Right ventricle myocardium superior (tissue), 1 donor: ENCODE measurements around the gene TP53TG5. TPM values are rescaled to one million over a fixed set of nuclear protein-coding genes. Genes with fewer than 3 reads are reported as not detected.

ENCODE experiments used
- ATAC-seq: fragments of 200-7000 bp; cut with Tn5 transposase; one replicate; pipeline ENCODE4 v1.9.1; 2020; ENCODE audit warnings: mild to moderate bottlenecking; ENCODE audit not compliant: poor library complexity
- DNase-seq: peaks from one replicate; pipeline ENCODE4 v3.0.0-alpha.2; 2020
- intact Hi-C: fragments of 100-400 bp; cut with DNase I; formaldehyde crosslinking; loops from one replicate; pipeline ENCODE4 v1.11.2; 2022
- microRNA-seq: library from miRNA; unstranded; fragments of <30 nt; microRNA quantifications from one replicate; pipeline ENCODE4 v1.2.0, GENCODE V29; 2020
- total RNA-seq: library from RNA; stranded (reverse); fragmentation: NEBNext Ultra II Directional; extraction: Animal tissue kit (Norgen Biotek cat#: 25700); gene quantifications from one replicate; pipeline ENCODE4 v1.2.1, GENCODE V29; 2021
- donor health status: DM: no; HTN: yes; CAD: no; lungs with severe emphysema.

Gene TP53TG5
- total RNA-seq, 1 donor from 2014 or later = 1.2 TPM

DNA sequence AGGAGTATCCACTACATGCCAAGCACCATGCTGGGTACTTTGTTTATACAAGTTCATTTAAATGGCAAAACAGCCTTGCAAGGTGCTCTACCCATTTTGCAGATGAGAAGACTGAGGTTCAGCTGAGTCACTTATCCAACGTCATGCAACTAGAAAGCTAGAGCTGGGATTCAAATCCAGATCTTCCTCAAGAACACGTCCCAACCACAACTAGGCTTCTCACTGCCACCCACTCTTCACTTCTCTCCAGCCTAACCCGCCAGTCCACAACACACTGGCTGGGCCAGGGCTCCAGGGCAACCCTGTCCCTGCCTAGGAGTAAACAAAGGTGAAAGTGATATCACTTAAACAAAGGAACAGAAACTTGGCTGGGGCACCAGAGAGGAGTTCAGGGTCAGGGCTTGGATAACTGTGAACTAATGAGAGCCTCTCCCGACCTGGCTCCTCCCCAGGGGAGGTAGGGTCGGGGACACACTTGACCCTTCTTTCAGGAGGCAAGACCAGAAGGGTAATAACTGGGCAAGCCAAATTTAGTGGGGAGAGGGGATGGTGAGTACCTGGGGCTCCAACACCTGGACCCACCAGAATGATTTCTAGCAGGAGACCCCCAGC lies 37.8 kb downstream of the TP53TG5 start:
- peak; percentile 51 for DNase-seq
- intact Hi-C loops = loop anchor here (2.0 kb wide), 1 partner anchor 18 kb away; no protein-coding TSS in a partner anchor
- peak; percentile 45 for ATAC-seq

DNA sequence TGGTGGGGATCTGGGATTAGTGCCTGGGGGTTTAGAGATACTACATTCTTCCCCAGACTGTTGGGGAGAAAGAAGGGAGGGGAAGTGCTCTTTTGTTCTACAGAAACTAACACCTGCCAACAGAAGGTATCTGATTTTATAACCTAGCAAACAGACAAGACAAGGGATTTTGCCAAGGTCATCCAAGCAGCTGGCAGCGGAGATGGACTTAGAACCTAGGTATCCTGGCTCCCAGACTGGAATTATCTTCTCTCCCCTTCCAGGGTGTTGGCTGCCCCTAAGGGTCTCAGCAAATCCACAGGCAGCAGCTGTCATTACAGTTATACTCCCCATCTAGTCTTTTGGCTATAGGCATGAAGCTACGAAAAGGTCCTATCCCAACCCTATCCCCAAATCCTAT lies 38.3 kb downstream of the TP53TG5 start:
- DNase-seq (no peak), ATAC-seq (no peak)
- intact Hi-C loops = loop anchor here (2.0 kb wide), 1 partner anchor 19 kb away; no protein-coding TSS in a partner anchor

DNA sequence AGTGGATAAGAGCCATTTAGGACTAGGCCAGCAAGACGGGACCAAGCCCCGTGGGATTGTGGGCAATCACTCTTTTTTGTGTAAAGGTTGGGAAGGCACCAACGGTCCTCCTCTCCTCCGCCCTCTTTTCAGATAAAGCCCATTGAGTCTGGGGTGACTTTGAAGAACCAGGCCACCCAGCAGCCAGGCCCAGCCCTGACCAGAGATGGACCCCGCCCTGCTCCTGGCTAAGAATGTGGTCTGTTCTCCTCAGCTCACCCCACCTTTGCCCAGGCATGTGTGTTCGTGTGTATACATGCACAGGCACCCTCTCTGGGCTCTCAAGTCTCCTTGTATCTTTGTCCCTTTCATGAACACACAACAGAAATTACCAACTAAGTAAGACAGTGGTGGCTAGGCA lies 39.0 kb downstream of the TP53TG5 start:
- DNase-seq = no peak
- ATAC-seq = no peak
- intact Hi-C loops = no loop called here

DNA sequence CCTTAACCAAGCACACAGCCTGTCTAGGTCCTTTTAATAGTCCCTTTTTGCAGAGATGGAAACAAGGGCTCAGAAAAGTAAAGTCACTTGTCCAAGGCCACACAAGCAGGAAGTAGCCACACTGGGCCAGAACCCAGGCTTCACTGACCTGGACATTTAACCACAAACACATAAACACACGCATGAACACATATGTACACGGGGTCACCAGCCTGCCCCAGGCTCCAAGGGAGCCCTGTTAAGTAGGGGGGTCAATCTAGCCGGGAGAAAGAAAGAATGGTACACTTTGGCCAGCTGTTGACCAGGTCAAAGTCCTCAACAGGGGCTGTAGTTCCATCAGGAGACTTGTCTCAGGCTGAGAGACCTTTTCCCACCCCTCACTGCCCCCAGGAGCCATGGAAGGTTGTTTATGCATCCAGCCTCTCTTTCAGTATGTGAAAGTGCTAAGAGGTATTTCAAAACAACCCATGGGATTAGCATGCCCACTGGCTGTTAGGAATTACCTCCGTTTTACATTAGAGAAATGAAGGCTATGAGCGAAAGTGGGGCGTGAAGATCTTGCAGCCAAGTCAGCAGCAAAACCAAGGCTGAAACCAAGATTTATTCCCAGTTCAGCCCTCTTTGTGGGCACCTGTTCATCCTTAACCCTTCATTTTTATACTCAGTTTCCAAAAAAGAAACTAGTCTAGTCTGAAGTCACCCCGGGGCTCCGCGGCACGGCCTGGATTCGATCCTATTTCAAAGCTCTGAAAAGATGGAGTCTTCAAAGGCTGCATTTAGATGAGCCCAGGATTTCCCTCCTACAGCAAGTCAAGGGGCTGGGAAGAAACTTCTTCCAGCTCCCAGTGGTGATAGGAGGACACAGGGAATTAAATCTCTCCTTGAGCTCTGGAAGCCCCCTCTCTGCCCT lies 39.7 kb downstream of the TP53TG5 start:
- ATAC-seq (no peak), DNase-seq (no peak)
- intact Hi-C loops = no loop called here

DNA sequence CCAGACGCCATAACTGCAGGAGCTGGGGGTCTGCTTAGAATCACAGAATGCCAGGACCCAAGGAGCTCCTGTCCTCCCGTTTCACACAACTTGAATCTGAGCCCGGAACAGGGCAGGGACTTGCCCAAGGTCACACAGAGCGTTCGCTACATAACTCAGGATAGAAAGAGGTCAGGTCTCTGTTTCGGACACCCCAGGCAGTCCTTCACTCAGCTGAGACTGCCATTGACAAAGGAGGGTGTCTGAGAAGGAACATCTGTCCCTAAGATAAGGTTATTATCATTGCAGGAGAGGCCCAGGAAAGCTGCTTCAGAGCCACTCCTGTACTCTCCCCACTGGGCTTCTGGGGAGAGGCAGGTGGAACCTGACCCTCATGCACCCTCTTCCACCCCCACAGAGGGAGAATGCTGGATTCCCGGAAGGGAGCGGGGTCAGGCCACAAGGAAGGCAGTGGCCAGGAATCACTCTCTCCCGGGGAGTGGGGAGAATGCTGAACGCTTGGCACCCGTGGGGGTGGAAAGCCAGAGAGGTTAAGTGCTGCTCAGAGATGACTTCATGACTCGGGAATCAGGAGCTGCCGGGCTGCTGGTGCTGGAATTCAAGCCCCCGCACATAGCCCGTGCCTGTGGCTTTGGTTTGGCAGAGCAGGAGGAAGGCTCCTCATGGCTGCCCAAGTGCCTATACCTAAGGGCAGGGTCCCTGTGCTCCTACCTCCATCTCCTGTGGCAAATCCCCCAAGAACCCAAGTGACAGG lies 40.6 kb downstream of the TP53TG5 start:
- DNase-seq (peak; percentile 70), ATAC-seq (peak; percentile 38)
- intact Hi-C loops = no loop called here

DNA sequence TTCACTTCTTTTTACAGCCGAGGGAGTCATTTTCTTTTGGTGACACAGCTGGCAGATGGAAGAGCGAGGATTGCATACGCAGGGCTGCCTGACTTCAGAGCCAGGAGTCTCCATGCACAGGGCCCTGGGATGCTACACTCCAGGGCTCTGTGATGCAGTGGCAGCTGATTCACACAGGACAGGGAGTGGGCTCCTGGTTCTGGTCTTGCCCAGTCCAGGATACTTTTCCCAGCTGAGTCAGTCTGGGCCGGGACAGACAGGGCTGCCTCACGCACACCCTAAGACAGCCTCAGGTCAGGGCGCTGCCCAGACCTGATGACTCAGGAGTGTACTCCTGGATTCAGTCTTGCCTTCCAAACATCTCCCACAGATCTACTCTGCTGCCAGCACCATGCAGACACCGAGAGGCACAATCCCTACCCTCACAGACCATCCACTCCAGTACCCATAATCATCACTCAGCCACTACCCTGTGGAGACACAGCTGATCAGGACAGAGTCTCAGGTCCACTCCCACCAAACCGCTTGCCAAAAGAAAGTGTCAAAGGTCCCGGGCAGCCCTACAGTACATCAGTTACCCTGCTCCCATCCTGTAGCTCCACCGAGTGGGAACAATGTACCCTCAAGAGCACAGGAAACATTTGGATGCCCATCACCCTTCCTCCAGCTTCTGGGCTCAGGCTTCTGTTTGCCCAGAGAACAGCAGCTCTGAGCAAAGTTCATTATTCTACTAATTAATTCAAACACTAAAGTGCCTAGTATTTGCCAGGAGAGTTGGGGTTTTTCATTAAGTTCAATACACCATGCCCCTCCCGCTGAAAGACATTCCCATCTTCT lies 41.4 kb downstream of the TP53TG5 start:
- intact Hi-C loops = no loop called here
- ATAC-seq = peak; percentile 18
- DNase-seq = no peak

DNA sequence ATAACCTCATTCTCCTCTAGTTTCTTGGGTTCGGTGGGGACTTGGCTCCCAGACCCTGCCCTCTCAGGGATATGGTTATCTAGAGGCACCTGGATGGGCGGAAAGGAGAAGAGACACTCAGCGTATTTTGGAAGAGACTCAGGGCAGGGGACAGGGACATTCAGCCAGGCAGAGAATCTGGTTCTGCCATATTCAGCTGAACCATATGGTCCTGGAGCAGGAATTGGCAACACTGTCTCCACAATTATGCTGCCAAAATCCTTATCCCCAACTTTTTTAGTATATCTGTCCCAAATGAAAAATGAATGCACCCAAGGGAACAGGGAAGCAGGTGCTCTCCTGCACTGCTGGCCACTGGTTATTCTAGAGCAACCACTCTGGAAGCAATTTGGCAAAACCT lies 47.6 kb downstream of the TP53TG5 start:
- ATAC-seq (no peak), DNase-seq (no peak)
- intact Hi-C loops = no loop called here

DNA sequence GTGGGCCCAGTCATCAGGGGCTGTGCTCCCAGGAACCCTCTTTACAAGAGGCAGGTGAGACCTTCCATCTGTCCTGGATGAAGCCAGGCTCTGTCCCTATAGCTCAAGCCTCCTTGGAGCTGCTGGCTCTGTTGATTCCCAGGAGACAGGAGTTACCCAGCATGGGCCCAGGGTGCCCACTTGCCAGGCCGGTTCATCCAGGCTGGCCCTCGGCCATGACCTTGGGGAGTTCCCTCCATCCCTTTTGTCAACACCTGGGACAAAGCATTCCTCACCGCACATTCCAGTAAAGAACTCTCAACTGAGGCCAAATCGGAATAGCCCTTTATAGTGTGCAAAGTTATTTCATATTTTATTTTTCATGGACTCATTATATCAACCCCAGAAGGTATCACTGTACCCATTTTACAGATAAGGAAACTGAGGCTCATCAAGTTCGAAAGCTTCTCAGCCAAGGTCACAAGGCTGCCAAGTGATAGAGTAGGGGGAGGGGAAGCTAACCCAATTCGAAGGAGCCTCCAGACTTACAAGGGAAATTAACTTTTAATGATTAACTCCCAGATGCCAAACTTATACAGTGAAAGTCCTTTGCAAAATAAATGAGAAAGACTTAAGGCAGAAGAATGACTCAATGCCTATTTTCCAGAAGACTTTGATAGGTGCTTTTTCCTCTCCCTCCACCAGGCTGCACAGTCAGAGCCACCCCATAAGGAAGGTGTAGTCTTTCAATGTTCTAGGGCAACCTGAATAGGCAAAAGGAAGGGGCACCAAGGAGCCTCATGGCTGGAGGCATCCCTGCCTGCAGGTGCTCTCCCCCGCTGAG lies 48.4 kb downstream of the TP53TG5 start:
- DNase-seq (no peak), ATAC-seq (no peak)
- intact Hi-C loops = loop anchor here (5.0 kb wide), 1 partner anchor 43 kb away; no protein-coding TSS in a partner anchor

DNA sequence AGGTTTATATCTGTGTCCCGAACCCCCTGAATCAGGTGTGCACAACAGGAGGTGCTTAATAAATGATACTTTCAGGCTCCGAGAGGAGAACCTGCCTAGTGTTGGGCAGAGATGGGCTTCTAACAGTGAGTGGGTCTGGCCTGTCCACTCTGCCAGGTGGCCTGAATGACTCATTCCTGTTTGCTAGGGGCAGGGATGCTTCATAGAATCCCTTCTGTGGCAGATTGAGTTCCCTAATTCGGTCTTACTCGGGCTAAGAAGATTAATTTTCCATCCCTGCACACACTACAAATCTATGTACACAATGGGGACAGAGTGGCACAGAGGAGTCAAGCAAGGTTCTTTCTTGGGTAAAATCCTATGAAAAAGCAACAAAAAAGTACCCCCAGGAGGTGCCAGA lies 49.7 kb downstream of the TP53TG5 start:
- intact Hi-C loops = loop anchor here (5.0 kb wide), 1 partner anchor 44 kb away; no protein-coding TSS in a partner anchor
- no peak for ATAC-seq
- no peak for DNase-seq

DNA sequence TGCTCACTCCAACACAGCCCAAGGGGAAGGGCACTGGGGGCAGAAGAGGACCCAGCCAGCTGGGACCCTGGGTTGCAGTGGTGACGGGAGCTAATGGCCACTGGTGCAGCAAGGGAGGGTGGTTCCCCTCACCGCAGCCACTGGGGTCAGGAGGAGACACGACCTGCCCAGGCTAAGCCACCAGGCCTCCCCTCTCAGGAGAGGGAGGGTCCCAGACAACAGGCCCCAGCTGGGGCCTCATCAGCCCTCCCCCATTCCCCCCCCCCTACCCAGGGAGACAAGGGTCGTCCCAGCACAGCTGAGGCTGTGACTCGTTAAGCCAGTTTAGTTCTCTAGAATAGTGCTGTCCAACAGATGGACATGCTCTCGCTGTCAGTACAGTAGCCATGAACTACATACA lies 52.8 kb downstream of the TP53TG5 start:
- DNase-seq (no peak), ATAC-seq (no peak)
- intact Hi-C loops = loop anchor here (5.0 kb wide), 1 partner anchor 47 kb away; no protein-coding TSS in a partner anchor

DNA sequence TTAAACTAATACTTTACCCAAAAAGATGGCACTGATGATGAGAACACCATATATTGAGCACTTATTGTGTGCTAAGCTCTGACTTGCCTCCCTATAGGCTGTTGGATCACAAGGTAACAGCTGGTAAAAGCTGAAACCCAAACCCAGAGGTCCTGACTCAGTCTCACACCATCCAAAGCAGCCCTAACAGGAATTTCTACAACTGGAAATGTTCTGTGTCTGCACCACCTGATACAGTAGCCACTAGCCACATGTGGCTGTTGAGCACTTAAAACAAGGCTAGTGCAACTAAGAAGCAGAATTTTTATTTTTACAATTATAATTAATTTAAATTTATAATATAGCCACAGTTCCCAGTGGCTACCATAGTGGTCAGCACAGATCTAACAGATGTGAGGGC lies 54.4 kb downstream of the TP53TG5 start:
- intact Hi-C loops = no loop called here
- no peak for DNase-seq
- no peak for ATAC-seq

DNA sequence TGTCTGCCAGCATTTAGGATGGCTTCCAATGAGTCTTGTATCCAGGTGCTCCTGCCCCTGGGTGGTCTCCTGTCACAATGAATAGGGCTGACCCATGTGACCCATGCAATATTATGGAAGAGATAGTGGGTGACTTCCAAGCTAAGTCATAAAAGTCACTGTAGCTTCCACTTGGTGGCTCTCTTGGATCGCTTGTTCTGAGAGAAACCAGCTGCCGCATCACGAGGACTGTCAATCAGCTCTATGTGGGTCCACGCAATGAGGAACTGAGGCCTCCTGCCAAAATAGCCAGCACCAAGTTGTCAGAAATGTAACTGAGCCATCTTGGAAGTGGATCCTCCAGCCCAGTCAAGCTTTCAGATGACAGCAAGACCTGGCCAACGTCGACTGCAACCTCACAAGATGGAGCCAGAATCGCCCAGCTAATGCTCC lies 55.2 kb downstream of the TP53TG5 start:
- DNase-seq = no peak
- intact Hi-C loops = no loop called here
- ATAC-seq = peak; percentile 83

Small RNAs within 50 kb of the gene (microRNA-seq; reads per million reads assigned to microRNA genes)
- gene MIR6812 = not detected

Other genes starting within 250 kb of the TP53TG5 start
- not detected for gene PI3, start 203.4 kb downstream of the TP53TG5 start, total RNA-seq
- gene SEMG1, start 171.3 kb downstream of the TP53TG5 start, total RNA-seq = not detected
- gene SEMG2, start 157.0 kb downstream of the TP53TG5 start, total RNA-seq = not detected
- 1.2 TPM for gene SLPI, start 123.8 kb downstream of the TP53TG5 start, total RNA-seq
- gene RBPJL, start 71.5 kb downstream of the TP53TG5 start, total RNA-seq = not detected
- not detected for gene MATN4, start 70.0 kb downstream of the TP53TG5 start, total RNA-seq
- 80.7 TPM for gene SDC4, start 29.9 kb downstream of the TP53TG5 start, total RNA-seq
- 25.3 TPM for gene SYS1, start 15.2 kb downstream of the TP53TG5 start, total RNA-seq
- 350 TPM for gene DBNDD2, start 30.0 kb upstream of the TP53TG5 start, total RNA-seq
- 113 TPM for gene PIGT, start 37.8 kb upstream of the TP53TG5 start, total RNA-seq
- 1.0 TPM for gene WFDC2, start 91.4 kb upstream of the TP53TG5 start, total RNA-seq
- gene SPINT3, start 137.3 kb upstream of the TP53TG5 start, total RNA-seq = not detected
- not detected for gene WFDC6, start 161.2 kb upstream of the TP53TG5 start, total RNA-seq
- not detected for gene EPPIN, start 169.1 kb upstream of the TP53TG5 start, total RNA-seq
- gene WFDC8, start 201.0 kb upstream of the TP53TG5 start, total RNA-seq = not detected